Measurements from ENCODE around the gene MT4. TPM values are rescaled to one million over a fixed set of nuclear protein-coding genes. Genes with fewer than 3 reads are reported as not detected.
A peak's percentile ranks its signal among the peaks of the same experiment; 100 is the strongest.

The MT4 gene
- not detected for polyA plus RNA-seq (ENCODE audit: insufficient read depth in 1 of 5, insufficient read length in 5 of 5, low replicate concordance in 1 of 5)
- long read RNA-seq, donor 1: 0 reads
- long read RNA-seq, donor 2: 0 reads
- long read RNA-seq, donor 3: 0 reads
- long read RNA-seq, donor 4: 0 reads
- long read RNA-seq, donor 5: 0 reads
- long read RNA-seq, donor 6: 0 reads
- long read RNA-seq, donor 7: 0 reads
- long read RNA-seq, donor 8: 0 reads

- no peak for DNase-seq
Observed at GRCh38 chr16:56564793-56565477, at the start of gene MT4. Gene MT4 (plus strand): TSS chr16:56565073. CDS start chr16:56565129, 56 bp downstream.

GRCh38 chr16:56515665-56516064, 49.2 kb upstream of the MT4 start:
- DNase-seq: no peak

- DNase-seq: no peak
Observed at GRCh38 chr16:56517206-56517605, 47.7 kb upstream of the MT4 start.

GRCh38 chr16:56518425-56518824, 46.4 kb upstream of the MT4 start:
- DNase-seq: no peak

- peak; percentile 78 to 82 for DNase-seq
Observed at GRCh38 chr16:56519459-56520250, 45.2 kb upstream of the MT4 start, which contains the start of gene BBS2. Gene BBS2 (minus strand): TSS chr16:56520024. CDS start chr16:56519862, 162 bp downstream.

GRCh38 chr16:56520251-56520577, 44.7 kb upstream of the MT4 start:
- no peak for DNase-seq

DNA sequence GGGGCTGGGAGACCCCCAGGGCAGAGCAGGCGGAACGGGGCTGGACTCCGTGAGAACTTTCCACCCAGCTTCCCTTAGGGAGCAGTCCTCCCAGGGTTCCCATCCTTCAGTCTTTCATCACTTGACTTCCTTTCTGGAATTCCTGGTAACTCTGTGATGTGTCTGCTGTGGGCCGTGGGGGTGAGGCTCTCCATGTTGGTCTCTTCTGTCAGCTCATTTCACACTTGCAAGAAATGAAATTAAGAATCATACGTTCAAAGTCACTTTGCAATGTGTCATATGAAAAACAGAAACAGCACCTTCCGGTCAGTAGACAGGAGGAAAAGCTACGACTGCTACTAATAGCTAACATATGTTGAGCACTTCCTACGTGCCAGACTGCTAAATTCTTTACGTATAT, 39.6 kb upstream of the MT4 start:
- DNase-seq: no peak

DNA sequence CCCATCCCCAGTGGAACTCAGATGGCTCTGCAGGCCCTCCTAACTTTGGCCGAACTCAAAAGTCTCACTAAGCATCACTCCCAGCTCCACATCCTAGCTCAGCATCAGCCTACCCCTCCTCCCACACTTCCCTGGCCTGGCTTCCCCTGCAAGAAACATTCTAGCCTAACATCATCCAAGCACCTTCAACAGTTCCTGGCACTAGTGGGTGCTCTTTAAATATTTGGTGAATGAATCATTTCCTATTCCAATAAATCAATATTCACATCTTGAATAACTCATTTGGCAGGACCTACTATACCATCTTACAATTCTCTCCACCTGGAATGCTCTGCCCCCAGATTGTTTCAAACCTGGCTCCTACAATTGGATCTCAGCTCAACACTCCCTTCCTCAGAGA, 34.0 kb upstream of the MT4 start:
- no peak for DNase-seq

DNA sequence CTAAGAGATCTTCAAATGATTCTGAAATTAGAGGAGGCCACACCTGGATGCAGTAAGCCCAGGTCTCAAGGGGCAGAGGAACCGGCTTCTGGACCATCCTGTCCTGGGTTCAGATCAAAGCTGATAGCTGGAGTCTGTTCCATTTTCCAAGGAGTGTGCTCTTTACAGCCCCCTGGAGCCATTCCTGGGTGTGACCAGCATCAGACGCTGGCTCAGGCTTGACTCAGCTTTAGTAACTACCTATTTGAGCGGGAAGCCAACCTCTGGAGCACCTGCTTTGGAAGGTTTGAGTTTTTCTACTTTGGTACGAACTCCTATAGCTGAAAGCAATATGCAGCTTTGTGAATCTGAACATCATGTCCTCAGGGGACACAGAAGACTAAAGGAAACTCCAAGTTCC, 32.2 kb upstream of the MT4 start:
- no peak for DNase-seq

DNA sequence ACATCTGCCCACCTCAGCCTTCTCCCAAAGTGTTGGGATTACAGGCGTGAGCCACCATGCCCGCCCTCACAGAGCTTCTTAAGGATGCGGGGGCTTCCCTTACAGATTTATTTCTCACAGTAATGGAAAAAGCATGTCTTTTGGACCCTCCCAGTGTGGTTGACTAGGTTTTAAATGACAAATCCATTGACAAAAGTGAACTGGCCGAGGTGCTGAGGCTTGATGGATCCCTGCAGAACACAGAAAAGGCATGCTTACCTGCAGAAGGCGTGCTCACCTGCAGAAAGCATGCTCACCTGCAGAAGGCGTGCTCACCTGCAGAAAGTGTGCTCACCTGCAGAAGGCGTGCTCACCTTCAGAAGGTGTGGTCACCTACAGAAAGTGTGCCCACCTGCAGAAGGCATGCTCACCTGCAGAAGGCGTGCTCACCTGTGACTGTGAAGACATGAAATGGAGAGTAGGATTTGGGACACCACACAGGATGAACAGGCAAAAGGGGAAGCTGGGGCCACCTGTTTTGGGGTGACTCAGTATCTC, 30.0 kb upstream of the MT4 start:
- no peak for DNase-seq

- DNase-seq: no peak
Observed at GRCh38 chr16:56538331-56538730, 26.5 kb upstream of the MT4 start.

GRCh38 chr16:56539656-56540055, 25.2 kb upstream of the MT4 start:
- DNase-seq: no peak

GRCh38 chr16:56542039-56542438, 22.8 kb upstream of the MT4 start:
- no peak for DNase-seq

GRCh38 chr16:56547120-56547948, 17.5 kb upstream of the MT4 start:
- DNase-seq: no peak

- DNase-seq: no peak
Observed at GRCh38 chr16:56547949-56548567, 16.8 kb upstream of the MT4 start.

DNA sequence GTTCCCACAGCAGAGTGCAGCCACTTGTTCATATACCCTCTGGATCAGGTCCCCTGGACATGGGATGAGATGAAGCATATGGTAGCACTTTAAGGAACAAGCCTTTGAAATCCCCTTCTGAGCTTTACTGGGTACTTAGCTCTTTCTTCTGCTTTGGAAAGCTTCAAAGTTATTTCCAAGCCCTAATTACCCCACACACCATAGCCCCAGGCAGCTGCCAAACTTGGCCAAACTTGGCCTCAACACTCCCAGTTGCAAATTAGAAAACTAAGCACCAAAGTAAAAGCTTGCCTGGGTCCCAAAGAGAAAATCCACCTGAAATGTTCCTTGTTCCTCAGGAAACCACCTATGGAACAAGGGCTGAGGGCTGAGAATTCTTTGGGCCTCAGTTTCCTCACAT, 15.7 kb upstream of the MT4 start:
- DNase-seq: no peak

GRCh38 chr16:56549744-56550385, 15.0 kb upstream of the MT4 start:
- no peak for DNase-seq

- peak in 1 of 2 donors; percentile 6 for DNase-seq
Observed at GRCh38 chr16:56551796-56552738, 12.8 kb upstream of the MT4 start.

DNA sequence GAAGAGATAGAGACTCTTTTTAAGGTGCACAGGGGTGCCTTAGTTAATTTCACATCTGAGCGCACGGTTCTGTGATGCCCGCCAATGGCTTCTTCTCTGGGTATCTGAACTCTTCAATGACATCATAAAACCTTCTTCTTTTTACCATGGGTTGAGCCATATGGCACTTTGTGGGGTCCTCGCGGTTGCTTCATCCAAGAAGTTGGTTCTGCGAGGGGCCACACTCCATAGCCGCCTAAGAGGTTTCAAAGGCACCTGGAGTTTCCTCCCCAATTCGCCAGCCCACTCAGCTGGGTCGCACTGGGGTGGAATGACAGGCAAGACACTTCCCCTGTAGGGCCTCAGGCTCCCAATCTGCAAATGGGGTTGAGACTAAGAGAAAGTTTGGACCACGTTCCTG, 10.4 kb upstream of the MT4 start:
- DNase-seq: no peak
